ENCODE data around the gene NR3C1. TPM values are rescaled to one million over a fixed set of nuclear protein-coding genes. Genes with fewer than 3 reads are reported as not detected.

Gene NR3C1
- total RNA-seq, 6 experiments from 2014 or later = 27.3 to 60.1 (median 47.2) TPM

GRCh38 chr5:143402017-143402552, 1.4 kb downstream of the NR3C1 start:
- ATAC-seq (no peak), DNase-seq (no peak)
- Histone ChIP-seq H3K27me3 (no peaks in the 10 kb centered on the region), H3K4me3 (peak overlapping the region; percentile 81 to 93 (median 88)), H3K36me3 (peaks cover 0 to 4% (median 0%) of the 10 kb centered on the region in 4 donors), H3K4me1 (peaks cover 0 to 37% (median 10%) of the 10 kb centered on the region in 4 donors), H3K27ac (peak overlapping the region; percentile 97 to 99 (median 98)), H3K9me3 (no peaks in the 10 kb centered on the region)
- no peak for TF ChIP-seq POLR2A (IDR thresholded peaks at IDR 0.05)
- TF ChIP-seq, protein P1, sequence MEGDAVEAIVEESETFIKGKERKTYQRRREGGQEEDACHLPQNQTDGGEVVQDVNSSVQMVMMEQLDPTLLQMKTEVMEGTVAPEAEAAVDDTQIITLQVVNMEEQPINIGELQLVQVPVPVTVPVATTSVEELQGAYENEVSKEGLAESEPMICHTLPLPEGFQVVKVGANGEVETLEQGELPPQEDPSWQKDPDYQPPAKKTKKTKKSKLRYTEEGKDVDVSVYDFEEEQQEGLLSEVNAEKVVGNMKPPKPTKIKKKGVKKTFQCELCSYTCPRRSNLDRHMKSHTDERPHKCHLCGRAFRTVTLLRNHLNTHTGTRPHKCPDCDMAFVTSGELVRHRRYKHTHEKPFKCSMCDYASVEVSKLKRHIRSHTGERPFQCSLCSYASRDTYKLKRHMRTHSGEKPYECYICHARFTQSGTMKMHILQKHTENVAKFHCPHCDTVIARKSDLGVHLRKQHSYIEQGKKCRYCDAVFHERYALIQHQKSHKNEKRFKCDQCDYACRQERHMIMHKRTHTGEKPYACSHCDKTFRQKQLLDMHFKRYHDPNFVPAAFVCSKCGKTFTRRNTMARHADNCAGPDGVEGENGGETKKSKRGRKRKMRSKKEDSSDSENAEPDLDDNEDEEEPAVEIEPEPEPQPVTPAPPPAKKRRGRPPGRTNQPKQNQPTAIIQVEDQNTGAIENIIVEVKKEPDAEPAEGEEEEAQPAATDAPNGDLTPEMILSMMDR (IDR thresholded peaks at IDR 0.05) = no peak
- intact Hi-C loops (cut with DNase I) = loop anchor here in 1 of 2 donors (10.0 kb wide), 1 partner anchor 93 kb away; no protein-coding TSS in a partner anchor
- WGBS (ENCODE audit: insufficient coverage, low coverage, low lambda C conversion rate, missing lambda C conversion rate) = under 1% methylated on average over 19 of the region's 20 CpGs

DNA sequence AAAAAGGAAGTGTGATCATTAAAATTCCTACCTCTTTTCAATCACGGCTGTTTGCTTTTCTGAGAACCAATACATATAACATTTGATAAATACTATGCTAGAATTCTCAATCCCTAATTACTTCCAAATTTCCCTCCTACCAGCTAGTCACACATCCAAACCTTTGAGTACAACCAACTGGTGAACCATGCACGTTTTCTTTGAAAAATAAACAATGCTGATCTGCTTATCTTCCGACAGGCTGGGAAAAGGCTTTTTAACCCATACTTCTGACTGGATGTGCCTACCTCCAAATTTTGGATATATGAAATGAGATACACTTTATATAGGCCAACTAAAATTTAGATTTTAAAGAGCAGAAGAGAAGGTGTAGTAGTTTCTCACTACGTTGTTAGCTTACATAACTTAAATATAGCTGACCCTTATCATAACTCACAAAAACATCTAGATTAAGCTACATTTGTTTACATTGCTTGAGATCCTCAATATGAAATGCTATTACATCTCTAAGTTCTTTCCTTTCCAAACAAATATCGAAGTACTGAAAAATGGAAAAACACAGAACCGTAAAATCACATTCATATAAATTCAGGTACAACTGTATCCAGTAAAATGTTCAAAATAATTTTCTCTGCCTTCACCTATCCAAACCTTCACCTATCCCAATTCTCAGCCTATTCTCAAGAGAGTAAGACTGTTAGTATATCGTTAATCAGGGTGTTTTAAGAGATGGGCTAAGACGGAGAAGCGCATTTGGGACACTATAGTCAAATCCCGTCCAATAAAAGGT, 2.1 kb downstream of the NR3C1 start:
- Histone ChIP-seq H3K9me3 (no peaks in the 10 kb centered on the region), H3K4me3 (peak overlapping the region; percentile 81 to 93 (median 88)), H3K36me3 (peaks cover 0 to 4% (median 0%) of the 10 kb centered on the region in 4 donors), H3K27ac (peak overlapping the region; percentile 97 to 99 (median 98)), H3K27me3 (no peaks in the 10 kb centered on the region), H3K4me1 (peaks cover 0 to 44% (median 10%) of the 10 kb centered on the region in 4 donors)
- intact Hi-C loops (cut with DNase I) = loop anchor here in 1 of 2 donors (10.0 kb wide), 1 partner anchor 93 kb away; no protein-coding TSS in a partner anchor
- DNase-seq = no peak
- ATAC-seq = no peak
- TF ChIP-seq, protein P1 (IDR thresholded peaks at IDR 0.05) = no peak
- TF ChIP-seq POLR2A (IDR thresholded peaks at IDR 0.05) = no peak
- WGBS (ENCODE audit: insufficient coverage, low coverage, low lambda C conversion rate, missing lambda C conversion rate) = 12% methylated on average over 10 of the region's 10 CpGs

DNA sequence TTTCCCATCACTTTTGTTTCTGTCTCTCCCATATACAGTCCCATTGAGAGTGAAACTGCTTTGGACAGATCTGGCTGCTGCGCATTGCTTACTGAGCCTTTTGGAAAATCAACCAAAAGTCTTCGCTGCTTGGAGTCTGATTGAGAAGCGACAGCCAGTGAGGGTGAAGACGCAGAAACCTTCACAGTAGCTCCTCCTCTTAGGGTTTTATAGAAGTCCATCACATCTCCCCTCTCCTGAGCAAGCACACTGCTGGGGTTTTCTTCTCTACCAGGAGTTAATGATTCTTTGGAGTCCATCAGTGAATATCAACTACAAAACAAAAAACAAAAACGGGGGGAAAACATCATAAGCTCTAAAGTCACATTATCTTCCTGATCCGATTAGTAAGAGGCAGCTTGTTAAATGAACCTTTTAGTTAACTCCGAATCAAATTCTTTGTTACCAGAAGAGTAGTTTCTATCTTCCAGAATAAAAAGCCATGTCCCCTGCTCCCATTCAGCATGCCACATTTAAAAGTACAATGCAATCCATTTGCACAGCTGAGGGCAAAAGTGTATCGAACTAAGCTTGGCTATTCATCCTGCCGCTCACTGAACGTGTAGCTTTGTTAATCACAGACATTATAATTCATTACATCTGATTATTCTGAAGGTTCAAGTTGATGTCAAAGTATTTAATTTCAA, 2.8 kb downstream of the NR3C1 start:
- Histone ChIP-seq H3K27ac (peak overlapping the region; percentile 97 to 99 (median 98)), H3K27me3 (no peaks in the 10 kb centered on the region), H3K4me1 (peaks cover 0 to 51% (median 14%) of the 10 kb centered on the region in 4 donors), H3K9me3 (no peaks in the 10 kb centered on the region), H3K36me3 (peaks cover 0 to 4% (median 0%) of the 10 kb centered on the region in 4 donors), H3K4me3 (peak overlapping the region in 2 of 3 donors; percentile 88 to 93)
- TF ChIP-seq POLR2A (IDR thresholded peaks at IDR 0.05) = peak; percentile 5
- TF ChIP-seq, protein P1 (IDR thresholded peaks at IDR 0.05) = no peak
- WGBS (ENCODE audit: insufficient coverage, low coverage, low lambda C conversion rate, missing lambda C conversion rate) = 15% methylated on average over 7 of the region's 10 CpGs
- intact Hi-C loops (cut with DNase I) = loop anchor here in 1 of 2 donors (10.0 kb wide), 1 partner anchor 94 kb away; no protein-coding TSS in a partner anchor
- ATAC-seq (no peak), DNase-seq (no peak)

All from right lobe of liver (tissue), 6 donors.